Hypothalamus (tissue), 51 donors: ENCODE data around the gene PLEKHA5.
"Not testable (repeated sequence)": the region's sequence is repeated elsewhere in the genome, so short reads cannot be mapped to it uniquely, and the experiment has no call there.

Source experiments
- DNase-seq, 51 donors: peaks; one replicate each; lab custom pipeline; 2025; lab: John Stamatoyannopoulos, UW

The PLEKHA5 gene

DNA sequence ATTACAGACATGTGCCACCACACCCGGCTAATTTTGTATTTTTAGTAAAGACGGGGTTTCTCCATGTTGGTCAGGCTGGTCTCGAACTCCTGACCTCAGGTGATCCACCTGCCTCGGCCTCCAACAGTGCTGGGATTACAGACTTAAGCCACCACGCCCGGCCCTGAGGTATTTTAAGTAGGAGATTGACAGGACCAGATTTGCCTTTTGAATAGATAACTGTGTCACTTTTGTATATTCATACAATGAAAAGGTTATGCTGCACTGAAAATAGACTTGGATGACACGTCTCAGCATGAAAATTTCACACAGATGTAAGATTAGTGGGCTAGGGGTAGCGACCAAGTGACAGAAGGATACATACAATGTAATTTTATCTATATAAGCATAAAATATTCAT is 263.1 kb downstream of the PLEKHA5 start:
- DNase-seq = not testable (repeated sequence)

DNA sequence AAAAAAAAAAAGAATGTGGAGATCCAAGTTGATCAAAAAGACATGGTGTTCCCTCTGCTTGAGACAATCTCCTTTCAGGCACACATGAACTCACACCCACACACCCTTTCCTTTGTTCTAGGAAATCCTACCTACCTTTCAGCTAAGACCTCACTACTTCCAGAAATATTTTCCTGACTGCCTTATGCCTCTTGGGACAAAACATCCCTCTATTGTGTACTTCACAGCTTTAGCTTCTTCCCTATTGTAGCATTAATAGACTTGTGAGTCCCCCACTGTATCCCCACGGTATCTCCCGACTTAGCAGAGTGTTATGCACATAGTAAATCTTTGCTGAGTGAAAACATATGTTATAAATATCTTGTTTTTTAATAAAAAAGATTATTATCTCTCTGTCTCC is 264.9 kb downstream of the PLEKHA5 start:
- DNase-seq = no peak

DNA sequence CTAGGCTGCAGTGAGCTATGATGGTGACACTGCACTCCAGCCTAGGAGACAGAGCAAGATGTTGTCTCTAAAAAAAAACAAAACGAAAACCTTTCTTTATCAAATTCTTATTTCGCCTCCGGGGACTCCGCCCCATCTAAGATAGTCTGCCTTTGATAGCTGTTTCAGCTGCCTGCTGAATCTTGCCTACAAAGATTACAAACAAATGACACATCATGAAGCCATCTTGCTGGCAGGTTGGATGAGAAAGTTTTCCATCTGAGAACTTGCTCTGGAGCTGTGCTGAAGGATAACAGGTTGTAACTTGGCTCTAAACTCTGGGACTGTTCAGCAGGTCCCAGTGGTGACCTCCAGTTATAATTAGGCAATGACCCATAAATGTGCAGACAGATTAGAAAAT is 268.0 kb downstream of the PLEKHA5 start:
- DNase-seq = no peak

- no peak for DNase-seq
These were observed 269.1 kb downstream of the PLEKHA5 start for GRCh38 chr12:19398376-19399363.

GRCh38 chr12:19400649-19401285 is 271.2 kb downstream of the PLEKHA5 start:
- not testable (repeated sequence) for DNase-seq

DNA sequence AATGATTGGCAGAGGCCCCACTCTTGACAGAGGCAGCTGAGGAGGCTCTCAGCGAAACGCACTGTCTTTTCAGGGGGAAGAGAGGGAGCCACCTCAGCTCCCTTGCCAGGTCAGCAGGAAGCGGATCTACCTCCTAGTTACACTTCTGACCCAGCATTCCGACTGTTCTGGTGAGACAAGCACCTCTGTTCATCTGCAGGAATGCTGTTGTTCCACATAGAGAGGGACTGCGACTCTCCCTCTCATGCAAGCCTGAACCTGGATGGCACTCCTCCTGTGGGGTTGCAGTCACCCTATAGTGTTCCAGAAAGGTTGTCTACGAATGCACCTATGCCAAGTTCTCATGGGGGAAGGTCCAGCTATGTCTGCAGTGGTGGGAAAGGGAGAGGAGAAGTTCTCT is 272.7 kb downstream of the PLEKHA5 start:
- no peak for DNase-seq

GRCh38 chr12:19402743-19403431 is 273.4 kb downstream of the PLEKHA5 start:
- DNase-seq = peak in 33 of 51 donors; percentile 1 to 64 (median 11)

DNA sequence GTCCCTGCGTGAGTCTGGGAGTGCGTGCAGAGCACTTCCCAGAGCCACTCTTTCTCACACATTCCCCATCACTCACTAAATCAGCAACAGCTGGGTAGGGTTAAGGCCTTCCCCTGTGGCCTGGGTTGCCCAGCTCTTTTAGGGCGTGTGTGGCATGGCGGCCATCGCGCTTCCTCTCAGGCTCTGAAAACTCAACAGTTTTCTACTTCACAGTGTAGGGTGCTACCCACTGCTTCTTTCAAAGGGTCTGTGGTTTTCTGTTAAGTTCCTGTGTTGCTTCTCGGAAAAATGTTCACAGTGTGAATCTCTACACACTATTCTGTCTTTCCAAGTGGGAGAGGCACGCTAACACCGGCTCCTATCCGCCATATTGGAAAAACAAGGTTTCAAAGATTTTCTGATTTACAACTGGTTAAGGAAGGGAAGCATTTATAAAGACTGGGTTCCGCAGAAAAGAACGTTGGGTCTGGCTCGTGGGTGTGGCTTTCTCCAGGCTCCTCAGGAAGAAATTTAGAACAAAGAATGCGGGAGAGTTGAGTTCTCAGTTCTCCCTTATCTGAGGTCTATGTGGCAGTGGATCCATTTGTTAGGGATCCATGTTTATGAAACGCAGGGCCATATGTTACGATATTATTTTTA is 274.8 kb downstream of the PLEKHA5 start:
- no peak for DNase-seq

DNA sequence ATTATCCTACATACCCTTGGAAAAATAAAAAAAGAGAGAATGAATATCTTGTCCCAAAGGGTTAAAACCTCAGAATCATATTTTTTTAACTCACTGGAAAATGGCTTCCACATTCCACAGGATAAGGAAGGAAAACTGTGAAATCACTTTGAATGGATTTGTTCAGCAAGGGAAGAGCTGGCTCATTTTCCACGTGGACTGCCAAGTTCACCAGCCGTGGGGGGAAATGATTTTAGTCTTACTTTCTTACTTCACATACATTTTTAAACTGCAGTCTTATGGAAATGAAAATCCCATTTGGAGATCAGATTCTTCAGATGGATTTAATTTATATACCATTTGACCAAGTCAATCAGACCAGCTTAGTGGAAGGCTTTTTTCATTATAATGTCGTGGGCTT is 279.8 kb downstream of the PLEKHA5 start:
- no peak for DNase-seq

DNA sequence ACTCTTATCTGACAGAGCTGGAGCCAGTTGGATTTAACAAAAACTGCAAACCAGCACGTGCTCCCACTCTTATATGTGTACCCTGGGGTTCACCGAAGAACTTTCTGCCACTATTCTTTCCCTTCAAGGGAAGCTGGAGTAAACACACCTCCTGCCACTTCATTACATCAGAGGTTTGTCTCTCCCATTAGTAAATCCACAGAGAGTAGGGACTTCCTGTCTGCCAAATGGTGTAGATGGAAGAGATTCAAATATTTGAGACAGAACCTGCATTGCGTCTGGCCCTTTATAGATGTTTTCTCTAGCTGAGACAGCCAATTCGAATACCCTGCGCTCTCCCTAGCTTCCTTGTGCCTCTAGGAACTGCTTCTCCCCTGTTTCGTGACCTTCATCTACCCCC is 280.7 kb downstream of the PLEKHA5 start:
- DNase-seq = no peak

DNA sequence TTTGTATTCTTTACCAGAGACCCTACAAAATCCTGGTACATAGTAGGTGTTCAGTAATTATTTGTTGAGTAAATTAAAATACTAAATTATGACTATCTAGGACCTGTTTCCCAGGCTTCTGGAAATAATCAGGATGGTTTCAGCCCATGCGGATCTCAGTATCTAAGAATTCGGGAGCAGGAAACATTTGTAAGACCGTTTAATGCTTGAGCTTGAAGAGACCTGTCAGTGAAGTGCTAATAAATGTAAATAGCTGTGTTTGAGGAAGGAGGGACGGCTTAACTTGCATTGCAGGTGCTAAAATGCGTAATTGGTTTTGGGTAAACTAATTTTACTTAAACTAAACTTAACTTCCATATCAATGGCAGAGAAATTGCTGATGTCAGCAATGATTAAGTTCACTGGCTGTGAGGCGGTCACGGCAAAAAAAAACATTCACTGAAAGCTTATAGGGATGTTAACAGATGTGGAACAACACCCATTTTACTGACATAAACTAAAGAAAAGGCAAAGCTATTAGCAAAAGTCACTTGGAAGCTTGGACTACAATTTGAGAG is 281.2 kb downstream of the PLEKHA5 start:
- no peak for DNase-seq

- DNase-seq = no peak
These were observed 282.0 kb downstream of the PLEKHA5 start for GRCh38 chr12:19411234-19412204.

DNA sequence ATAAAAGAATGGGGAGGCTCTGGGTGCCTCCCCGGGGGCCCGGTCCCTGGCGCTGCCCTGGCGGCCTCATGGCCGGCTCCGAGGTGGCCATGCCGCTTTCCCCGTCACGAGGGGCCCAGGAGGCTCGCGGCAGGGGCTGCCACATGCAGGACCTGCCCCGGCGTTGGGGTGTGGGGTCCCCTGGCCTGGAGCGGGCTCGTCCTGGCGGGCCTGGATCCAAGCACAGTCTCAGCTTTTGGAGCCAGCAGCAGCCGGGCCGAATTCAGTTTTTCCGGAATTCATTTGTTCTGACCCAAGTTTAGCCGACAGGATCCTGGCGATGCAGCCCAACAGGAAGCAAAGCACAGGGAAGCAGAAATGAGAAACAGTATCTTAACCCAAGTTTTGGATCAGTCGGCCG is 283.3 kb downstream of the PLEKHA5 start:
- DNase-seq = no peak

DNA sequence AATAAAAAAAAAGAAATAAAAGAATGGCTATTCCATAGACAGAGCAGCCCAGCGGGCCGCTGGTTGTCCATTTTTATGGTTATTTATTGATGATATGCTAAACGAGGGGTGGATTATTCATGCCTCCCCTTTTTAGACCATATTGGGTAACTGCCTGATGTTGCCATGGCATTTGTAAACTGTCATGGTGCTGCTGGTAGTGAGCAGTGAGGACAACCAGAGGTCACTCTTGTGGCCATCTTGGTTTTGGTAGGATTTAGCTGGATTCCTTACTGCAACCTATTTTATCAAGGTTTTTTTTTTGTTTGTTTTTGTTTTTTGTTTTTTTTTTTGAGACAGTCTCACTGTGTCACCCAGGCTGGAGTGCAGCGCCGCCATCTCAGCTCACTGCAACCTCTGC is 284.0 kb downstream of the PLEKHA5 start:
- DNase-seq = not testable (repeated sequence)

DNA sequence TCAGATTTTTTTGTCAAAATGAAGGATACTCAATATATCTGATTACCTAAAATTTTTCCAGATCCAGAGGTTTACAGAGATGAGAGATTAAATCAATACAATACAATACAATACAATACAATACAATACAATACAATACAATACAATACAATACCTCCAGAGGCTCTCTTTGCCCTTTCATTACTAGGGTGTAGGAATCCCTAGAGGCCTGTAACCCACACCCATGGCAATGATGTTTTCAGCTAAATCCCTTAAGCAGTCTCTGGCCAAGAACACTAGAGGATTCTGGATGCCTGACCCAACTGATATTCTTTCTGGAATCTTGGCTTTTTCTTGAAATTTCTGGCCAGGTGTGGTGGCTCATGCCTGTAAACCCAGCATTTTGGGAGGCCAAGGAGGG is 286.0 kb downstream of the PLEKHA5 start:
- DNase-seq = no peak

GRCh38 chr12:19419086-19419485 is 289.6 kb downstream of the PLEKHA5 start:
- DNase-seq = no peak

- DNase-seq = no peak
These were observed 292.2 kb downstream of the PLEKHA5 start for GRCh38 chr12:19421503-19422282.

GRCh38 chr12:19423166-19423930 is 293.8 kb downstream of the PLEKHA5 start:
- no peak for DNase-seq
